HG02763 (cell line): ENCODE data around the gene ZNF705A.
"Not testable (repeated sequence)": the region's sequence is repeated elsewhere in the genome, so short reads cannot be mapped to it uniquely, and the experiment has no call there.

Source experiments
- ATAC-seq: cut with Tn5 transposase; IDR thresholded peaks from one replicate; pipeline ENCODE4 v1.9.1; 2021; ENCODE audit warnings: mild to moderate bottlenecking, moderate library complexity; ENCODE audit not compliant: unreplicated experiment

Gene ZNF705A

GRCh38 chr12:8156845-8157244 lies at the start of gene ZNF705A:
TSS of gene ZNF705A (plus strand) at chr12:8157015. CDS start at chr12:8172626, 15,611 bp downstream.
- ATAC-seq = no peak

DNA sequence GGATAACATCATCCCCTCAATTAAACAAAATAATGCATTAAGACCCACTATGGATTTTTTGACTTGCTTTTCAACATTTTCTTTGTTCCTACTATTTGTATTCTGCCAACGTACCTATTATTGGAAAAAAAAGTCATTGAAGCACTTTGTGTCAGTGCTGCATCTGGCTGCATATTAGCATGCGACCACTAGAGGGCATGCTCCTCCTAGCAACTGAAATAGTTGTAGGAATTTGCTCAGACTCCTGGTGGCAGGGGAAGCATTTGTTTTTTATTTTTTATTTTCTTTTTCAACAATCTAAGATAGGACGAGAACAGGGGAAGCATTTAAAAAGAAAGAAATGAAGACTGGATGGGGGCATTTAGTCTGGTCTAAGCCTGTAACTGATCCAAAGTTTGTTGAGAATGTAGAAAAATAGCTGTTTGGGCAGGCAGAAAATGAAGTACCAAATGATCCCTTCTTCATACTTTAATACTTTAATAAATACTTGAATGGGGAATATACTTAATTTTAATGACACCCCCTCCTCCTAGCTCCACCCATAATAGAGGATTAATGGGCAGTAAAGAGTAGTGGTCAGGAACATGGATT lies 47.9 kb upstream of the ZNF705A start:
- ATAC-seq = no peak

- not testable (repeated sequence) for ATAC-seq
Observed at GRCh38 chr12:8113117-8113516, 43.7 kb upstream of the ZNF705A start.

DNA sequence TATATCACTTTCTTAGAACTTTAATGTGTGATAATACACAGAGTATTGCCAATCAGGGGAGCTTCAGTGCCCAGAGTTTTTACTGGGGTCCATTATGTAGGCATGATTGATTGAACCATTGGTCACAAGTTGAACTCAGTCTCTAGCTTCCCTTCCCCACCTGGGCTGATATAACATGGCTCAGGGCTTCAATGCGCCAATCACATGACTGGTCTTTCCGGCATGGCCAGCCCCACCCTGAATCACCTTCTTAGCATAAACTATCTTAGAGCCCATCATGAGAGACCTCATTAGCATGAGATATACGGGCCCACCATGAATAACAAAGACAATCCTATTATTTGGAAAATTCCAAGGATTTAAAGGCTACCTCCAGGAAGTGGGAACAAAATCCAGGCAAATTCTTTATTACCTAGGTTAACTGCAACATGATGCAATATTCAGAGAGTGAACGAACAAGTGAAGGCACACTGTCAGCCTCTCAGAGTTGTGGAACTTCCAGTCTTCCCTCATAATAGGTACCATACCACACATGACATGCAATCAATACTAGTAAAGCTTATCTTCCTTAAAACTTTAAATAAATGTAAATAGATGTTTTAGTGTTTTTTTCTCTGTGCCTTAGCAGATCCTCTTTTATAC lies 36.6 kb upstream of the ZNF705A start:
- ATAC-seq = no peak

- ATAC-seq = no peak
Observed at GRCh38 chr12:8123124-8123912, 33.5 kb upstream of the ZNF705A start, which contains the start of gene CLEC4A. TSS of gene CLEC4A (plus strand) at chr12:8123617. CDS start at chr12:8123879, 262 bp downstream.

- no peak for ATAC-seq
Observed at GRCh38 chr12:8127138-8127537, 29.7 kb upstream of the ZNF705A start.

DNA sequence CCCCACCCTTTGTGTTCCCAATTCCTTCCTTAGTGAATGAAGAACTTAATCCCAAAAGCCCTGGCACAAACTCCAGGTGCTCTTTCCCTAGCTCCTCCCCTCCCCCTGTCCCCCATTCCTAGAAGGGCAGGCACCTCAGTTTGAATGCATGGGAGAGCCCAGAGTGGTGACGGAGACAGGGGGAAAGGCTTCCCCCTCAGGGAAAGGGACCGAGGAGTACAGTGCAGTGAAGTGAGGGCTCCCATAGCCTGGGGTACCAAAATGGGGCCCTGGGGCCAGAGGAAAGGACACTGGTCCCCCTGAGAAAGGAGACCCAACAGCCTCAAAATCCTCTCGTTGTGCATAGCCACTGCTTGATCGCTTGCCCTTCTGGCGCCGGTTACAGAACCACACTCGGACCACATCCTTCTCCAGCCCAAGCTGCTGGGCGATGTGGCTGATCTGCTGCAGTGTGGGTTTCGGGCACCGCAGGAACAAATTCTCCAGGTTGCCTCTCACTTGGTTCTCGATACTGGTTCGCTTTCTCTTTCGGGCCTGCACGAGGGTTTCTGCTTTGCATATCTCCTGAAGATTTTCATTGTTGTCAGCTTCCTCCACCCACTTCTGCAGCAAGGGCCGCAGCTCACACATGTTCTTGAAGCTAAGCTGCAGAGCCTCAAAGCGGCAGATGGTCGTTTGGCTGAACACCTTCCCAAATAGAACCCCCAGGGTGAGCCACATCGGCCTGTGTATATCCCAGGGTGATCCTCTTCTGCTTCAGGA lies 23.0 kb upstream of the ZNF705A start:
- ATAC-seq = not testable (repeated sequence)

GRCh38 chr12:8134398-8134930 lies 22.4 kb upstream of the ZNF705A start:
- ATAC-seq = not testable (repeated sequence)

DNA sequence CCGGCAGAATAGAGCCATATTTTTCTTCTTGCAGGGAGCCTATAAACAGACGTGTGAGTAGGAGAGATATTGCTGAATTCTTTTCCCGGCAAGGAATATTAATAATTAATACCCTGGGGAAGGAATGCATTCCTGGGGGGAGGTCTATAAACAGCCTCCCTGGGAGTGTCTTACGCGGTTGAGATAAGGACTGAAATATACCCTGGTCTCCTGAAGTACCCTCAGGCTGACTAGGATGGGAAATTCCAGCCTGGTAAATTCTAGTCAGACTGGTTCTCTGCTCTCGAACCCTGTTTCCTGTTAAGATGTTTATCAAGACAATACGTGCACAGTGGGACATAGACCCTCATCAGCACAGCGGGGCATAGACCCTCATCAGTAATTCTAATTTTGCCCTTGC lies 15.2 kb upstream of the ZNF705A start:
- ATAC-seq = not testable (repeated sequence)

DNA sequence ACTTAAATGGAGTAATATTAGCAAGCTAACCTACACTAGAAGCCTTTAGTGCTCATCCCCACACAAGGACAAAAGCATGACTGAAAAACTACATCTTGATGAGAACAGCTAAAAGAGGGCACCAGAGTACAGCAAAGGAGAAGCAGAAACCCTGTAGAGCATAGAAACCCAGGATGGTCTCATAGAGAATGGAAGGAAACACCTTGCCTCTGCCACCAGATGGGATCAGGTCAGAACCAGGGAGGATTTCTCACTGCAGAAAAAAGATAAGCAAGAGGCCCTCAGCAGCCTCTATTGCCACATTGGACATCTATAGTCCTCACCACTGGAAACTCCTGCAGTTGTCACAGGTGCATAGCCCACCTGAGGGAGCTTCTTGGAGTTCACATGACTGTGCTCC lies 13.6 kb upstream of the ZNF705A start:
- no peak for ATAC-seq

DNA sequence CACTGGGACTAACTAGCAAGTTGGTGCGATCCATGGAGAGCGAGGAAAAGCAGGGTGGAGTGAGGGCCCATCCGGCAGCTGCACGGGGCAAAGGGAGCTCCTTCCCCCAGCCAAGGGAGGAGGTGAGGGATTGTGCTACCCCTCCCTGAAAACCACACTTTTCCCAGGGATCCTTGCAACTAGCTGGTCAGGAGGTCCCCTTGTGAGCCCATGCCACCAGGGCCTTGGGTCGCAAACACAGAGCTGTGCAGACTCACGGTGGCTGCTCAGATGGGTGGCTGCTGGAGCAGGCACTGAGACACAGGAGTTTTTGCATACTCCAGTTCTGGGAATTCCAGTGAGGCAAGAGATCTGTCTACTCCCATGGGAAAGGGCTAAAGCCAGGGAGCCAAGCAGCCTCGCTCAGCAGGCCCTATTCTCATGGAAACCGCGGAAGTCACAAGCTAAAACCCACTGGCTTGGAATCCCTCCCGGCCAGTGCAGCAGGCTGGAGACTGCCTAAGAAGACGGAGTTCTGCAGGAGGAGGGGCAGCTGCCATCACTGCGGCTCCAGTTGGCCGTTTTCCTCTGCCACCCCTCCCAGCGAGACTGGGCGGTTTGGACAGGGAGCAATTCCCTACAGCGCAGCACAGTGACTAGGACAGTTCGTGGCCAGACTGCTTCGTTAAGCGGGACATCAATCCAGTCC lies 10.9 kb upstream of the ZNF705A start:
- no peak for ATAC-seq

DNA sequence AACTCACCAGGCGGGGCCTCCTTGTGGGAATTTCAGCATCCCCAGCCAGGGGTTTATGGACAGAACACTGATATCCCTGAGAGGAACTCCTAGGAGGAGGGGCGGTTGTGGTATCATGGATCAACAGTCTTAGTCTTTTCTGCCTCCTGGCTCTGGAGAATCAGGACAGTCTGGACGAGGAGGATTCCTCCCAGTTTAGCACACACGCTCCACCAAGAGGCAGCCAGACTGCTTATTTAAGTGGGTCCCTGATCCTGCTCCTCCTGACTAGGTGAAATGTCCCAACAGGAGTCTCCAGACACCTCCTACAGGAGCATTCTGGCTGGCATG lies 10.4 kb upstream of the ZNF705A start:
- ATAC-seq = no peak

DNA sequence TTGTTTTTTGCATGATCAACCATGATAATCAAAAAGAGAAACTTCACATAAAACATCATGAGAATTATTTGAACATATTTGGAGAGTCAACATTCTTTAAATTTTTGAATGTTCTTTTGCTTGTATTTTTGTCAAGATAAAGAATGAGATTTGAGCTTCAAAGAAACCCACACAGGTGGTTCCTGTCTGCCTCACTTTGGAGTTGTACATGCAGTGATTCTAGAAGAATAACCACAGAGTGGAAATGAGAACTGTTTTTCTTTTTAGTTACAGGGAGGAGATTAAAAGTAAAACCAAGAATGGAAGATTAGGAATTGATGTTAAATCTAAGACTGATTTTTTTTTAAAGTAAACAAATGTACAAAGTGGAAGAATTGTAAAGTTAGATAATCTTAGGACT lies 2.3 kb upstream of the ZNF705A start:
- ATAC-seq = no peak

- no peak for ATAC-seq
Observed at GRCh38 chr12:8156416-8156815, 399 bp upstream of the ZNF705A start.

- ATAC-seq = no peak
Observed at GRCh38 chr12:8157484-8158198, 826 bp downstream of the ZNF705A start.

DNA sequence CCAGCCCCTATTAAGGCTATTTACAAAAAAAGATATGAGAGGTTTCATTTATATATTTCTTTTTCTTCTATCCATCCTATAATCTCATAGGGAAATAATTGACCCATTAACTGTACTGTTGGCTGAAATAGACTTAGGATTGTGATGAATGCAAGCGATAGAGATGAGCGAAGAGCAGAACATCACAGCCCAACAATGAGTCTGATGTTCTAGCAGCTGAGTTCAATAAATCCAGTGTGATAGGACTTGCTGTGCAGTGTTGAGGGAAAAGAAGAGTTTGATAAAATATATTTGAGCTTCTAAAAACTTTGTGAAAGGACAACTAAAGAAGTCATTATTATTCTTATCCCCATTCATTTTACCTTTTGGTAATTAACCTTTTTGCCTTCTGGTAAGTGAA lies 16.1 kb downstream of the ZNF705A start:
- not testable (repeated sequence) for ATAC-seq

DNA sequence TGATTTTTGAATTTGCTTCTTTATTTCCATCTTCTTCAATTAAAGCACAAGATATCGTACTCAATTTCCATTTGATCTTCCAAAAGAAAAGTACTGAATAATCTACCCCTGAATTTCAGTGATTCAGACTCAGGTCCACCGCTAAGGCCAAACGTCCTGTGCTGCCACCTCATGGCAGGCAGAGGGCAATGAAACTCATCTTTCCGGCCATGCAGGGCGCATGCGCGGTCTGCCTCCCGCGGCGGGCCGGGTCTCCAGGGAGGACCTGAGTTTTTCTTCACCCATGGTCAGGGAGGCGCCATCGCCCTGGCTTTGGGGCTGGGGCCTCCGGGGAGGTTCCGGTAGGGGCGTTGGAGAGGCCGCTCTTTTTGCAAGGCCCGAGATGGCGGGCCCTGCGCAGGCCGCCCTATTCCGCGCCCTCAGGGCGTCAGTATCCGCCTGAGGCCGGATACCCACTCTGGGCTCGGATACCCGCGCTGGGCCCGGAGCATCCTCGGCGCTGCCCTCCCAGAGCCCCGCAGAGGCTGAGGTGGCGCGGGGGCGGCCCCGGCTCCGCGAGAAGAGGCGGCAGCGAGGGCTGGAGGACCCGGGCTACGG lies 23.3 kb downstream of the ZNF705A start:
- not testable (repeated sequence) for ATAC-seq

DNA sequence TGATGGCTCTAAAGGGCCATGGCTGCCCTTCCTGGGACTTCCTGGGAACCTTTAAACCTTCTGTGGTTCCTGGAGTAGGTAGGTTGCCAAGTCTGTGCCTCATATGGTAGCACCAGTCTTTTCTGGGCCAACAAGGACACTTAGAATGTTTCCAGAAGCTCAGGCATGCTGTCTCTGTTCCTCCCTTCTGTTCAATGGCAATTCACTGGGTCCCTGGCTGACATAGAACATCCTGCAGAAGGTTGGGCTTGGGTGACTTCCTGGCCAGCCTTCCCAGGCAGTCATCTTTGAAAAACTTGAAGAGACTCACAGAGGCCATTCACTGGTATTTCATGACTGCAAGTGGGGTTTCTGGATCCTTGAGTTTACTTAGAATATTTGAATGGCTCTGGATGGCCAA lies 24.5 kb downstream of the ZNF705A start:
- ATAC-seq = not testable (repeated sequence)

GRCh38 chr12:8182923-8183322 lies 26.1 kb downstream of the ZNF705A start:
- ATAC-seq = not testable (repeated sequence)
